Astrocyte (in vitro differentiated cells and primary cell): Measurements from ENCODE around the gene INPP4B.

Experiments
- CTCF ChIP-seq: IDR thresholded peaks from 2 replicates; pipeline ENCODE4 v1.5.1; 2011; ENCODE audit warnings: low read depth, mild to moderate bottlenecking, inconsistent platforms, low read length, moderate library complexity; ENCODE audit not compliant: insufficient read depth
- EZH2 ChIP-seq: IDR thresholded peaks from 2 replicates; pipeline ENCODE4 v1.6.1; 2012; ENCODE audit warnings: mild to moderate bottlenecking, low read length, inconsistent platforms; ENCODE audit not compliant: insufficient read depth

DNA sequence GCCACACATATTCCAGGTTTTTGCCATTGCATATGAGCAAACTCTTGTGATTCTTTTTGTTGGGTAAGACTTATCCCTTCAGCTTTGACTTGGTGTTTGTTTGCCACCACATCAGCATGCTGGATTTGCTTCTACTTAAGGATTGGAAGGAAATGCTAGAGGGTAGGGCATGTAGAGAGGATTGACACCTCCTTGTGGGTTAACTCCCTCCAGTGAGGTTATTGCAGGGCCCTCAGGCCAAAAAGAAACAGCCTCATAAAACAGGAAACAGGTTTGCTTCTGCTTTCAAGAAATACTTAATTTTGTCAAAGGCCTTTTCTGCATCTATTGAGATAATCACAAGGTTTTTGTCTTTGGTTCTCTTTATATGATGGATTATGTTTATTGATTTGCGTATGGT lies 15.2 kb upstream of the INPP4B start:
- TF ChIP-seq CTCF (no peak), EZH2 (no peak)
